SW480 (cell line): ENCODE measurements around the gene FES.
"Not testable (repeated sequence)": the region's sequence is repeated elsewhere in the genome, so short reads cannot be mapped to it uniquely, and the experiment has no call there.

Source experiments
- DNase-seq: peaks from one replicate; pipeline ENCODE4 v3.0.0-alpha.2; 2016; ENCODE audit warnings: low spot score

FES gene

GRCh38 chr15:90909976-90910375 is 25.7 kb downstream of the FES start:
- no peak for DNase-seq

GRCh38 chr15:90910441-90911301 is 26.4 kb downstream of the FES start:
- DNase-seq, result no peak

- no peak for DNase-seq
Measured at GRCh38 chr15:90911302-90911623, 27.0 kb downstream of the FES start.

GRCh38 chr15:90911906-90912769 is 27.8 kb downstream of the FES start:
- DNase-seq, result no peak

GRCh38 chr15:90912770-90913075 is 28.4 kb downstream of the FES start:
- DNase-seq, result no peak

GRCh38 chr15:90913398-90913944 is 29.2 kb downstream of the FES start:
- no peak for DNase-seq

- no peak for DNase-seq
Measured at GRCh38 chr15:90914305-90915080, 30.2 kb downstream of the FES start.

- DNase-seq, result no peak
Measured at GRCh38 chr15:90915216-90915807, 31.0 kb downstream of the FES start.

- no peak for DNase-seq
Measured at GRCh38 chr15:90915808-90916440, 31.6 kb downstream of the FES start.

- DNase-seq, result no peak
Measured at GRCh38 chr15:90916461-90916860, 32.2 kb downstream of the FES start.

- no peak for DNase-seq
Measured at GRCh38 chr15:90917569-90917968, 33.3 kb downstream of the FES start.

- no peak for DNase-seq
Measured at GRCh38 chr15:90918034-90918788, 33.9 kb downstream of the FES start.

GRCh38 chr15:90918835-90919234 is 34.5 kb downstream of the FES start:
- DNase-seq, result no peak

GRCh38 chr15:90921887-90922286 is 37.6 kb downstream of the FES start:
- no peak for DNase-seq

- DNase-seq, result not testable (repeated sequence)
Measured at GRCh38 chr15:90922712-90923322, 38.5 kb downstream of the FES start.

GRCh38 chr15:90924375-90924774 is 40.1 kb downstream of the FES start:
- no peak for DNase-seq

GRCh38 chr15:90926766-90927165 is 42.5 kb downstream of the FES start:
- not testable (repeated sequence) for DNase-seq

- not testable (repeated sequence) for DNase-seq
Measured at GRCh38 chr15:90928106-90928505, 43.8 kb downstream of the FES start.

- DNase-seq, result no peak
Measured at GRCh38 chr15:90929246-90930019, 45.1 kb downstream of the FES start.
